Activated T-helper 2 cell treated with anti-CD3 and anti-CD28 coated beads, Interferon-gamma antibody, Interleukin-2, Interleukin-4, amounts not matched to agents 10 μg/mL and 5 μg/mL and 100 μg/mL, durations not matched to agents 14 hours and 24 hours and 36 hours (primary cell): ENCODE results near the gene GABRD. TPM values are rescaled to one million over a fixed set of nuclear protein-coding genes. Genes with fewer than 3 reads are reported as not detected.

Source experiments
- DNase-seq: peaks from one replicate; pipeline ENCODE4 v3.0.0; 2021; ENCODE audit warnings: low spot score
- H3K27ac Mint-ChIP-seq: one replicate; pipeline ENCODE4 v1.8.0; 2021; ENCODE audit warnings: mixed read lengths
- H3K27me3 Mint-ChIP-seq: one replicate; pipeline ENCODE4 v1.8.0; 2021; ENCODE audit warnings: low read depth, mixed read lengths
- H3K36me3 Mint-ChIP-seq: one replicate; pipeline ENCODE4 v1.8.0; 2021; ENCODE audit warnings: low read depth, mixed read lengths
- H3K4me1 Mint-ChIP-seq: one replicate; pipeline ENCODE4 v1.8.0; 2021; ENCODE audit warnings: low read depth, mixed read lengths
- H3K4me3 Mint-ChIP-seq: one replicate; pipeline ENCODE4 v1.8.0; 2021; ENCODE audit warnings: low read depth, mild to moderate bottlenecking, moderate library complexity, mixed read lengths
- H3K9me3 Mint-ChIP-seq: one replicate; pipeline ENCODE4 v1.8.0; 2021; ENCODE audit warnings: mixed read lengths
- intact Hi-C: fragments of 100-400 bp; cut with micrococcal nuclease; formaldehyde crosslinking; loops from one replicate; pipeline ENCODE4 v1.15.1; 2023
- total RNA-seq: library from RNA; stranded (reverse); gene quantifications from 2 replicates; pipeline ENCODE4 v1.2.3, GENCODE V29; 2022

Gene GABRD
- total RNA-seq, 1 donor from 2014 or later, result not detected

DNA sequence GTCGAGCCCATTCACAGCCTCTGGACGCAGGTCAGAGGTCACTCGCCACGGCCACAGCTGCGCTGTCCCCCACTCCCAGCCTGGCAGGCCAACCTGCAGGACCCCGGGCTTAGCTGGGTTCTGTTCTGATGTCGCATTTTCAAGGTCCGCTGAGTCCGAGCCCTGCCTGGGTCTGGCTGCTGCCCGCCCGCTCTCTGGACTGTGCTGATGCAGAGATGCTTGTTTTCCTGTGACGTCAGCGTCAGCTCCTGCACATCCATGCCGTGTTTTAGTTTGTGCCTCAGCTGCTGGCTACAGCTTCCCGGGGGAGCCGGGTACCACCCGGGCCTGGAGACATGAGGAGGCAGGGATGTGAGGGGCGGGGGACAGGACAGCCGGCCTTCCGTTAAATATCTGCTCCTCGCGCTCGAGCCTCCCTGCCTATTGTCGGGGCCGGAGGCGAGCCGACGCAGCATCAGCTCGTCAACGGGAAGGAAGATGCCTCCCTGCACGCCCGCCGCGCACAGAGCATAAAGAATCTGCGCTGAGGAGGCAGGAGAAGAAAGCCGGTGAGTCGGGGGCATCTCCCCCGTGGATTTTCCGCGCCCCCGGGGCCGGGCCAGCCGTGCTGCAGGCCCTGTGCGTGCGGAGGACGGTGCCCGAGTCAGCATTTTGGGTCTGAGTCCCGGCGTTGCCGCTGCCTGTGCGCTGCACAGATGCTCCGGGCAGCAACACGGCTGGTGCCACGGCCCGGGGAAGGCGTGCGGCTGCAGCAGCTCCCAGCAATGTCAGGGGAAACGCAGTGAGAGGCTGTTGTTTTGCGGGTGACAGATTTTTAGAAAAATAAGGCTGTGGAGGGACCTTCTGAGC is 54.5 kb downstream of the GABRD start:
- H3K36me3 Mint-ChIP-seq, result no peaks in the 10 kb centered on the region
- intact Hi-C loops, result no loop called here
- no peak overlapping the region for H3K27ac Mint-ChIP-seq
- no peak for DNase-seq
- H3K4me3 Mint-ChIP-seq, result no peak overlapping the region
- H3K4me1 Mint-ChIP-seq, result no peaks in the 10 kb centered on the region
- H3K27me3 Mint-ChIP-seq, result no peaks in the 10 kb centered on the region
- peaks cover 16% of the 10 kb centered on the region for H3K9me3 Mint-ChIP-seq

DNA sequence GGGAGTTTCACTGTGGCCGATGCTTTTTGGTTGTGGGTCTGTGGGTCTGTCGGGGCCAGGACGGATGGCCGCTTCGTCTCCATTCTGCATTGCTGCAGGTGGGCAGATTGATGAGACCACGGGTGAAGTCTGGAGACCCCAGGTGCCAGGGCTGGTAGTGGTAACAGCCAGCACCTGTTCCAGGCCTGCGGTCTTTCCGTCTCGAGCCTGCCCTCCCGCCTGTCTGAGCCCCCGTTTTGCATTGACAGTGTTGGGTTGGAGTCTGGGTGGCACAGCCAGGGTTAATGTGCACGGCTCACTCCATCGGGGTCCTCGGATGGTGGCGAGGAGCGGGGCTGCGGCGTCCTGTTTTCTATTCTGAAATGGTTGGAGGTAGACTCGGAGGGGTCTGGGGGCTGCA is 55.3 kb downstream of the GABRD start:
- Mint-ChIP-seq H3K27me3 (no peaks in the 10 kb centered on the region), H3K4me1 (no peaks in the 10 kb centered on the region), H3K36me3 (no peaks in the 10 kb centered on the region), H3K4me3 (no peak overlapping the region), H3K9me3 (peaks cover 17% of the 10 kb centered on the region), H3K27ac (no peak overlapping the region)
- DNase-seq, result no peak
- intact Hi-C loops, result no loop called here

DNA sequence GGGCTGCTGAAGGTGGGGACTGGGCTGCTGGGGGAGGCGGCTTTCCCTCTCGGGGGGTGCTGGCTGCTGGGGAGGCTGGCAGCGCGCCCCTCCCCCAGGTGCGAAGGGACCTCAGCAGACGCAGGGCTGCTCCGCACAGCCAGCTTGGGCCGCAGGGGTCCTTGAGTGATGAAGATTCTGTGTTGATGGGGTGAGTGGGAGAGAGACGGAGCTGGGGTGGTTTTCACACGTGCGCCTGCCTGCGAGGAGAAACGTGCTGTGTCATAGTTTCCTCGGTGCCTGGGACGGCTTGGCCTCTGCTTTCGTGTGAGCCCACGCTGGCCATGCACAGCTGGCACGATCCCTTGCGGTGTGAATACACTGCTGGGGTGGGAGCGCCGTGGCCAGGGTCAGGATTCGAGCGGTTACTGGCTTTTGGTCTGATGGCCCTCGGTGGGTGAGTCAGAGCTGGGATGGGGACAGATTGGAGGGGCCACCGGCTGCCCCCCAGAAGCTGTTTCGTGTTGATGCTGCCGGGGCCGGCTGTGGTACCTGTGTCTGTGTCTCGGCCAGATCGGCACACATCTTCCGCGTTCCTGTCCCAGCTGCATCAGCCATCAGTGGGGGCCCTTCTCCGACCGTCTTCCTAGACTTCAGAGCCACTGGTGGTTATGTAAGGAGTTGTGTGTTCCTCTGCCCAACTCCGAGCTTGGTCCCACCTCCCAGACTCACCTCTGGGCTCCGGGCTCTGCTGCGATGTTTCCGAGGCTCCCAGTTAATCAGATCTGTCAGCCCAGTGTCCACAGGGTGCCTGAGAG is 56.0 kb downstream of the GABRD start:
- intact Hi-C loops, result no loop called here
- Mint-ChIP-seq H3K4me1 (no peaks in the 10 kb centered on the region), H3K4me3 (no peak overlapping the region), H3K9me3 (peaks cover 20% of the 10 kb centered on the region), H3K36me3 (no peaks in the 10 kb centered on the region), H3K27ac (no peak overlapping the region), H3K27me3 (no peaks in the 10 kb centered on the region)
- no peak for DNase-seq

DNA sequence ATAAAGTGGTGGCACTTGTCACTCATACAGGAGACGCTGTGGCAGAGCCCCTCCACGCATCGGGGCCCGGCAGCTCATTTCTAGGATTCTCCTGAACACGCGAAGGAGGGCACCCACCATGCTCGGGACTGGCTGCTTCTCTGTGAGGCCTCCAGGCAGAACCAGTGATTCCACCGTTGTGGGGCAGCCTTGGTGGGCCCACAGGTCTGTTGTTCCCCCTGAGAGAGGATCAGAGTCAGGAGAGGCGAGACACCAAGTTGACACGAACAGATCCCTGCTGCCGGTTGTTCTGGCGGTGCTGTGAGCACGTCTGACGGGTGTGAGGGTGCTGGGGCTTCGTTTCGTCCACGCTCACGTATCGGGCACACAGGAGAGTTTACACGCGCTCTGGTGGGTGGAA is 57.7 kb downstream of the GABRD start:
- no peaks in the 10 kb centered on the region for H3K4me1 Mint-ChIP-seq
- intact Hi-C loops, result no loop called here
- H3K4me3 Mint-ChIP-seq, result no peak overlapping the region
- H3K27me3 Mint-ChIP-seq, result no peaks in the 10 kb centered on the region
- H3K9me3 Mint-ChIP-seq, result peaks cover 22% of the 10 kb centered on the region
- H3K36me3 Mint-ChIP-seq, result no peaks in the 10 kb centered on the region
- H3K27ac Mint-ChIP-seq, result no peak overlapping the region
- no peak for DNase-seq

DNA sequence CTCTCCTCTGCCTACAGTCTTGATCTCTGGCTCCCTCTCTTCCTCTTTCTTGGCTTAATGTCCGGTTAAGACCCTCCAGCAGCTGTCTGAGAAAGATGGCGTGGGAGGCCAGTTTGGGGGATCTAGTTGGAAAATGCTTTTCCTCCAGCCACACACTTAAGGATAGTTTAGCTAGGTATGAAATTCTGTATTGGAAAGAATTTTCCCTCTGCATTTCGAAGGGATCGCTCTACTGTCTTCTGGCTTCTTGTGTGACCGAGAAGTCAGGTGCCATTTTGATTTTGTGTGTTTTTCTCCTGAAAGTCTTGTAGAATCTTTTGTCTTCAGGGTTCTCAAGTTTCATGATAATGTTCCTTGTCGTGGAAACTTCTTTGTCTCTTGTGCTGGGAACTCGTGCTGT is 59.0 kb downstream of the GABRD start:
- Mint-ChIP-seq H3K27me3 (no peaks in the 10 kb centered on the region), H3K4me3 (no peak overlapping the region), H3K4me1 (no peaks in the 10 kb centered on the region), H3K27ac (no peak overlapping the region), H3K9me3 (peaks cover 22% of the 10 kb centered on the region), H3K36me3 (no peaks in the 10 kb centered on the region)
- intact Hi-C loops, result no loop called here
- no peak for DNase-seq

DNA sequence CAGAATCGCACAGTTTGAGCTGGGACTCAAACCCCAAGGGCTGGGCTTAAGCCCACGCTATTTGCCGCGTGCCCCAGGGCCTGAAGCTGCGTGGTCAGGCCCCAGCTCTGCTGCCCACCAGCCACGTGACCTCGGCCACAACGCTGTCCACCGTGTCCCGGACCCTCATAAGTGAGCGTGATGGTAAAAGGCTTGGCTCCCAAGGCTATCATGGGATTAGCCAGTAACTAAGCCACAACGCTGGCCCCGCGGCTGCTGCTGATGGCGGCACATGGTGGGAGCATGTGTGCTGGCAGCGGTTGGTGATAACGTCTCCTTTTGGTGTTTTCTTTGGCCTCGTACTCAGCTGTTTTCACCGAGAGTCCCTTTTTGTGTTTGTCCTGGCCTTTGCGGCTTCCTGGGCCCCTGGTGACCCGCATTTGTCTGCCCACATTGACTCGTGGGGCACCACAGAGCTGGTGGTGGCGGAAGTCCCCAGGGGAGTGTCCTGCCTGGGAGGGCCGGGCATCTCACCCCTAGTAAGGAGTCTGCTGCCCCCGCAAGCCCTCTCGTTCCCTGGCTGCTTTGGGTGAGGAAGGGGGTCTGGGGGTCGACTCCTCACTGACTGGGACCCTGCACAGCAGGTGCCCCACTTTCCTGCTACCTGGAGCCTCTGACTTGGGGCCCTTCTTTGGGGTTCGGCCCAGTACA is 60.4 kb downstream of the GABRD start:
- Mint-ChIP-seq H3K27me3 (no peaks in the 10 kb centered on the region), H3K9me3 (peaks cover 22% of the 10 kb centered on the region), H3K36me3 (no peaks in the 10 kb centered on the region), H3K27ac (no peak overlapping the region), H3K4me1 (no peaks in the 10 kb centered on the region), H3K4me3 (no peak overlapping the region)
- intact Hi-C loops, result no loop called here
- no peak for DNase-seq

DNA sequence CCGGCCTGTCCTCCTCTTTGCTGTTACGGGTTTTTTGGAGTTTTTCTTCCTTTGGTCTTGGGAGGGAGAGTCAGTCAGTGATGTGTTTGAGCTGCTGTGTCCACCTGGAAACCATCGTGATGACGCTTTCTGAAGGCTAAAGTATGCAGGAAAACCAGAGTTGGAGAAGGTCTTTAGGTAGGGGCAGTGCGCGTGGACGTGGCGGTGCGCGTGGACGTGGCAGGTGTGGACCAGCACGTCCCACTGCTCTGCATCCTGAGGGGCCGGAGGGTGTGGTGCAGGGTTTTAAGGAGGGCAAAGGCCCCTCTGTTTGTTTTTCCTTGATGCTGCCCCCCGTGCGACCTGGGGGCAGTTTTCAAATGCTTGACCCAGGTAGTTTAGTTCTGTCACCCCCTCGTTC is 61.0 kb downstream of the GABRD start:
- peaks cover 22% of the 10 kb centered on the region for H3K9me3 Mint-ChIP-seq
- intact Hi-C loops, result no loop called here
- DNase-seq, result no peak
- no peaks in the 10 kb centered on the region for H3K27me3 Mint-ChIP-seq
- no peaks in the 10 kb centered on the region for H3K36me3 Mint-ChIP-seq
- H3K27ac Mint-ChIP-seq, result no peak overlapping the region
- no peak overlapping the region for H3K4me3 Mint-ChIP-seq
- no peaks in the 10 kb centered on the region for H3K4me1 Mint-ChIP-seq

Other genes starting within 250 kb of the GABRD start
- 81.8 and 84.5 TPM in 2 replicates for gene NADK, start 240.9 kb upstream of the GABRD start, total RNA-seq
- 452 and 471 TPM in 2 replicates for gene GNB1, start 128.3 kb upstream of the GABRD start, total RNA-seq
- gene CALML6, start 104.1 kb upstream of the GABRD start, total RNA-seq, result 0.18 and 0.32 TPM in 2 replicates
- 0.94 and 1.2 TPM in 2 replicates for gene TMEM52, start 100.1 kb upstream of the GABRD start, total RNA-seq
- gene CFAP74, start 15.6 kb upstream of the GABRD start, total RNA-seq, result not detected in 2 replicates
- 3.6 and 4.5 TPM in 2 replicates for gene PRKCZ, start 31.1 kb downstream of the GABRD start, total RNA-seq
- gene FAAP20, start 175.4 kb downstream of the GABRD start, total RNA-seq, result 61.5 and 63.8 TPM in 2 replicates
- gene SKI, start 209.0 kb downstream of the GABRD start, total RNA-seq, result 37.0 and 41.1 TPM in 2 replicates